ENCODE data around the gene PRMT7.

DNA sequence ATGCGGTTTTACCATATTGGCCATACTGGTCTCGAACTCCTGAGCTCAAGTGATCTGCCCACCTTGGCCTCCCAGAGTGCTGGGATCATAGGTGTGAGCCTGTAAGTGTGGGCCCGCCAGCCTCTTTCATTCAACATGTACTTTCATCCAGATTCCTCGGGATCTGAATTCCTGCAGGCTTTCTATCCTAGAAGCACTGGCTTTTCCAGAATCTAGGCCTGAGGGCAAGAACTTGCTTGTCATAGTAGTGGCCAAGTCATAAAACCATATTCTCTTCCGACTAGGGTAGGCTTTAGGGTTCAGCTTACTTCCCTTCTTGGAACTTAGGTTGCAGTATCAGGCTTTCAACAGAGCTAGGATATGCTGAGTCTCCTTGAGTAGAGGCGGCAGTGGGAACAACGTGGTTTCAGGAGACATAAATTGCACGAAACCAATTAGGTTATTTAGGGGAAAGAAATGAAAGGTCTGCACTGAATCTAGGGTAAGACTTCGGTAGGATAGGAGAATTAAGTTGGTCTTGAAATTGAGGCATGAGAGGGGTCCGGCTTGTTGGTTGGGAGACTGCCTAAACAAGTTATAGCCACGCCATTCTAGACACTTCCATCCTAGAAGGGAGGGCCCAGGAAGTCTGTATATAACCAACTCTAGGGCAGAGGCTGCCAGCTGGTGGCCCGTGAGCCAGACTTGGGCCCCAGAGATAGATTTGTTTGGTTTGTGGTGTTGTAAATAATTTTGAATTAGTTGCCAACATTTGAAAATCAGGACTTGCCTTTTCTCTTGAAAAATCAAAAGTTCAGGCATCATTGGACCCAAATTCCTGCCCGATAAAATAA lies 30.9 kb upstream of the PRMT7 start:
- TF ChIP-seq, protein P1, sequence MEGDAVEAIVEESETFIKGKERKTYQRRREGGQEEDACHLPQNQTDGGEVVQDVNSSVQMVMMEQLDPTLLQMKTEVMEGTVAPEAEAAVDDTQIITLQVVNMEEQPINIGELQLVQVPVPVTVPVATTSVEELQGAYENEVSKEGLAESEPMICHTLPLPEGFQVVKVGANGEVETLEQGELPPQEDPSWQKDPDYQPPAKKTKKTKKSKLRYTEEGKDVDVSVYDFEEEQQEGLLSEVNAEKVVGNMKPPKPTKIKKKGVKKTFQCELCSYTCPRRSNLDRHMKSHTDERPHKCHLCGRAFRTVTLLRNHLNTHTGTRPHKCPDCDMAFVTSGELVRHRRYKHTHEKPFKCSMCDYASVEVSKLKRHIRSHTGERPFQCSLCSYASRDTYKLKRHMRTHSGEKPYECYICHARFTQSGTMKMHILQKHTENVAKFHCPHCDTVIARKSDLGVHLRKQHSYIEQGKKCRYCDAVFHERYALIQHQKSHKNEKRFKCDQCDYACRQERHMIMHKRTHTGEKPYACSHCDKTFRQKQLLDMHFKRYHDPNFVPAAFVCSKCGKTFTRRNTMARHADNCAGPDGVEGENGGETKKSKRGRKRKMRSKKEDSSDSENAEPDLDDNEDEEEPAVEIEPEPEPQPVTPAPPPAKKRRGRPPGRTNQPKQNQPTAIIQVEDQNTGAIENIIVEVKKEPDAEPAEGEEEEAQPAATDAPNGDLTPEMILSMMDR (IDR thresholded peaks at IDR 0.05; ENCODE audit: poor library complexity, severe bottlenecking): no peak
- TF ChIP-seq POLR2AphosphoS5 (IDR thresholded peaks at IDR 0.05): no peak
- TF ChIP-seq, protein P2, sequence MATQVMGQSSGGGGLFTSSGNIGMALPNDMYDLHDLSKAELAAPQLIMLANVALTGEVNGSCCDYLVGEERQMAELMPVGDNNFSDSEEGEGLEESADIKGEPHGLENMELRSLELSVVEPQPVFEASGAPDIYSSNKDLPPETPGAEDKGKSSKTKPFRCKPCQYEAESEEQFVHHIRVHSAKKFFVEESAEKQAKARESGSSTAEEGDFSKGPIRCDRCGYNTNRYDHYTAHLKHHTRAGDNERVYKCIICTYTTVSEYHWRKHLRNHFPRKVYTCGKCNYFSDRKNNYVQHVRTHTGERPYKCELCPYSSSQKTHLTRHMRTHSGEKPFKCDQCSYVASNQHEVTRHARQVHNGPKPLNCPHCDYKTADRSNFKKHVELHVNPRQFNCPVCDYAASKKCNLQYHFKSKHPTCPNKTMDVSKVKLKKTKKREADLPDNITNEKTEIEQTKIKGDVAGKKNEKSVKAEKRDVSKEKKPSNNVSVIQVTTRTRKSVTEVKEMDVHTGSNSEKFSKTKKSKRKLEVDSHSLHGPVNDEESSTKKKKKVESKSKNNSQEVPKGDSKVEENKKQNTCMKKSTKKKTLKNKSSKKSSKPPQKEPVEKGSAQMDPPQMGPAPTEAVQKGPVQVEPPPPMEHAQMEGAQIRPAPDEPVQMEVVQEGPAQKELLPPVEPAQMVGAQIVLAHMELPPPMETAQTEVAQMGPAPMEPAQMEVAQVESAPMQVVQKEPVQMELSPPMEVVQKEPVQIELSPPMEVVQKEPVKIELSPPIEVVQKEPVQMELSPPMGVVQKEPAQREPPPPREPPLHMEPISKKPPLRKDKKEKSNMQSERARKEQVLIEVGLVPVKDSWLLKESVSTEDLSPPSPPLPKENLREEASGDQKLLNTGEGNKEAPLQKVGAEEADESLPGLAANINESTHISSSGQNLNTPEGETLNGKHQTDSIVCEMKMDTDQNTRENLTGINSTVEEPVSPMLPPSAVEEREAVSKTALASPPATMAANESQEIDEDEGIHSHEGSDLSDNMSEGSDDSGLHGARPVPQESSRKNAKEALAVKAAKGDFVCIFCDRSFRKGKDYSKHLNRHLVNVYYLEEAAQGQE (IDR thresholded peaks at IDR 0.05; ENCODE audit: borderline replicate concordance): no peak
- no peak for TF ChIP-seq EP300 (conservative IDR thresholded peaks at IDR 0.05; ENCODE audit: poor library complexity, severe bottlenecking)
- no peak for TF ChIP-seq SMC3 (conservative IDR thresholded peaks at IDR 0.05; ENCODE audit: poor library complexity)
- TF ChIP-seq EZH2 (IDR thresholded peaks at IDR 0.05; ENCODE audit: borderline replicate concordance, insufficient read depth, low read length, poor library complexity, severe bottlenecking): no peak
